Mononuclear cell (primary cell): ENCODE data around the gene PDE6G. TPM values are rescaled to one million over a fixed set of nuclear protein-coding genes. Genes with fewer than 3 reads are reported as not detected.
A peak's percentile ranks its signal among the peaks of the same experiment; 100 is the strongest.

ENCODE experiments used
- H3K27me3 ChIP-seq: 2 replicates; pipeline ENCODE4 v1.6.0; 2011; ENCODE audit warnings: low read length, control low read depth; ENCODE audit not compliant: insufficient read depth
- H3K4me1 ChIP-seq: 2 replicates; pipeline ENCODE4 v1.5.1; 2011; ENCODE audit warnings: mild to moderate bottlenecking, low read length, control low read depth; ENCODE audit not compliant: insufficient read depth
- H3K4me3 ChIP-seq: 2 replicates; pipeline ENCODE4 v1.5.1; 2011; ENCODE audit warnings: mild to moderate bottlenecking, low read length, moderate library complexity
- H3K9me3 ChIP-seq: 2 replicates; pipeline ENCODE4 v1.5.1; 2011; ENCODE audit warnings: low read depth, mild to moderate bottlenecking, control low read depth, low read length
- total RNA-seq: library from RNA; depleted of rRNA; stranded (reverse); fragments of >200 nt; gene quantifications from one replicate; pipeline ENCODE4 v1.2.3, GENCODE V29; 2012

PDE6G gene
- total RNA-seq, 1 donor, result 2.1 TPM

DNA sequence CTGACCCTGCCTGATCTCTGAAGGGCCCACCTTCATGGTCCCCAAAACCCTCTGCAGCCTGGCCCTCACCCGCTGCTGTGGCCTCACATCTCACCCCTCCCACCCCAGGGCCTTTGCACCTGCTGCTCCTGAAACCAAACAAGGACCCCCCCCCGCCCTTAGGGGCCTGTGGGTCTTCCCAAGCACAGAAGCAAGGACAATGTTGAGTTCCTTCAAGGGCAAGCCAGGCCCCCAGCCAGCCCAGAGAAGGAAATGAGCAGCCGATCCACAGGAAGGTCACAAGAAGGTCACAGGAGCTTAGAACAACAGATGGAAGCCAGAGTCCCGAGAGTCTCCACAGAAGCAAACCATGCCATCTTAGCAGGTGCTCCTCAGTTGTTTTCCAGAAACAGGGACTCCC is 493 bp upstream of the PDE6G start:
- Histone ChIP-seq H3K27me3 (no peaks in the 10 kb centered on the region), H3K4me1 (peaks cover 18% of the 10 kb centered on the region)

GRCh38 chr17:81655378-81656117 is 794 bp downstream of the PDE6G start:
- Histone ChIP-seq H3K9me3 (no peaks in the 10 kb centered on the region), H3K4me1 (peaks cover 18% of the 10 kb centered on the region), H3K27me3 (no peaks in the 10 kb centered on the region), H3K4me3 (no peak overlapping the region)

More for the DNA sequence above, 493 bp upstream of the PDE6G start:
- Histone ChIP-seq H3K9me3 (no peaks in the 10 kb centered on the region), H3K4me3 (no peak overlapping the region)

DNA sequence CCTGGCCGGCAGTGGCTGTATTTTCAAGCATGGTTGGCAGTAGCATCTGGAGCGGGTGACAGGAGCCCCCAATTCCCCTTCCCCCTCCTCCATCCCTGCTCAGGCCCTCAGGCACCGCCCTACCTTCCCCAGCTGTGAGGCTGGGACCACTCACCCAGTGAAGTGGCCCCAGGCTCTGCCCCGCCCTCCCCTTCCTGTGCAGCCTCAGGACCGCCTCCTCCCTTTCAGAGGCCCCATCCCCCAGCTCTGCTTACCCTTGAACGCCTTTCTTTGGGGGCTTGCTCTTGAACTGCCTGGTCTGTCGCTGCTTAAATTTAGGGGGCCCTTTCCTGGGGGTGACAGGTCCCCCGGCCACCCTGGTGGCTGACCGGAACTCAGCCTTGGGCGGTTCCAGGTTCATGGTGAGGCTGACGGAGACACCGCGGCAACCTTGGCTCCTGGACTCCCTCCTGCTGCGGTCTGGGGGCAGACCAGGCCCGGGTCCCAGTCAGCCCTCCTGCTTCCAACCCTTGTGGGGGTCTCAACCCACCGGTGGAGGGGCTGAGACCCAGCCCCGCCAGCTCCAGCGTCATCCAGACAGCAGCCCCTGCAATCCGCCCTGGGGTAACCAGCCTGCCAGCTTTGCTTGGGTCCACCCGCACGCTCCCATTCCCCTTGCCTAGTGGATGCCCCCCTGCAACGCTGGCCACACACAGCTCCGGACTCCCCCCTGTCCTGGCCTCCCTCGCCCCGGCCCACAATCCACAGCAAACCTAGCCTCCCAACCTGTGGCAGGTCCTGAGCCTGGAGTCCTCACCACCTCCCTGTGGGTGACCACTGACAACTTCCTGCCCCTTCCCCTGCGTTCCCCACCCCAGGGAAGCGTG is 3.2 kb downstream of the PDE6G start:
- Histone ChIP-seq H3K27me3 (peaks cover 5% of the 10 kb centered on the region), H3K4me1 (peaks cover 18% of the 10 kb centered on the region), H3K9me3 (no peaks in the 10 kb centered on the region), H3K4me3 (peak overlapping the region; percentile 30)

DNA sequence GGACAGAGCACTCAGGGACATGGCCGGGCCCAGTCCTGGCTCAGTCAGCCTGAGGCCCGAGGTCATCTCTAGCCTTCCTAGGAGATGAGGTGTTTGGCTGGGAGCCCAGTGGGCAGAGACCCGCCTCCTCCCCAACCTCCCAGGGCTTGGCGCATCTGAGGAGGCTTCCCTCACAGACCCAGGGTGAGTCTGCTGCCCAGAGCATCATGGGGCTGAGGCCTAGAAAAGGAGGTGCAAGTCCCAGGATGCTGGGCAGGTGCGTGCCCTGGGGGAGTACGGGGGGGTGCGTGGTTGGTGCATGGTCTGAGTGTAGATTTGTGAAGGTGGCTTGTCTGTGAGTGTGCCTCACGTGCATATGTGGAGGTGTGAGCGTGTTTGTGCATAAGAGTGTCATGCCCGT is 4.7 kb downstream of the PDE6G start:
- no peak overlapping the region for H3K4me3 ChIP-seq
- H3K4me1 ChIP-seq, result peaks cover 13% of the 10 kb centered on the region
- peaks cover 5% of the 10 kb centered on the region for H3K27me3 ChIP-seq
- H3K9me3 ChIP-seq, result no peaks in the 10 kb centered on the region

GRCh38 chr17:81650951-81651350 is 5.4 kb downstream of the PDE6G start:
- Histone ChIP-seq H3K4me3 (no peak overlapping the region), H3K4me1 (peaks cover 13% of the 10 kb centered on the region), H3K27me3 (peaks cover 5% of the 10 kb centered on the region), H3K9me3 (no peaks in the 10 kb centered on the region)

DNA sequence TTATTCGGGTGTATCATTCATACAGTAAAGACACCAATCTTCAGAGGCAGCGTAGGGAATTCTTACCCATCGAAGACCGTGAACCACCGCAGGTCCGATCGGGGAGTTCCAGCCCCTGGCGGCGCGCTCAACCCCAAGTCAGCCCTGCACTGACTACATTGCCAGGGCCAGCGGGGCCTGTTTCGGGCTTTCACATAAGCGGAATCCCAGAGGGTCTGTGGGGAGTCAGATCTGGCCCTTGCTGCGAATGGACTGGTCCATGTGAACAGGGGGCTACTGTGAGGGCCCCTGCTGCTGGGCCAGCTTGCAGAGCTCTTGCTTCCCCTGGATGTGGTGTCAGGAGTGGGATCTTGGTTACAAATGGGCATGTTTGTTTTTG is 7.6 kb downstream of the PDE6G start:
- Histone ChIP-seq H3K4me1 (peaks cover 9% of the 10 kb centered on the region), H3K9me3 (no peaks in the 10 kb centered on the region), H3K27me3 (peaks cover 5% of the 10 kb centered on the region), H3K4me3 (no peak overlapping the region)

DNA sequence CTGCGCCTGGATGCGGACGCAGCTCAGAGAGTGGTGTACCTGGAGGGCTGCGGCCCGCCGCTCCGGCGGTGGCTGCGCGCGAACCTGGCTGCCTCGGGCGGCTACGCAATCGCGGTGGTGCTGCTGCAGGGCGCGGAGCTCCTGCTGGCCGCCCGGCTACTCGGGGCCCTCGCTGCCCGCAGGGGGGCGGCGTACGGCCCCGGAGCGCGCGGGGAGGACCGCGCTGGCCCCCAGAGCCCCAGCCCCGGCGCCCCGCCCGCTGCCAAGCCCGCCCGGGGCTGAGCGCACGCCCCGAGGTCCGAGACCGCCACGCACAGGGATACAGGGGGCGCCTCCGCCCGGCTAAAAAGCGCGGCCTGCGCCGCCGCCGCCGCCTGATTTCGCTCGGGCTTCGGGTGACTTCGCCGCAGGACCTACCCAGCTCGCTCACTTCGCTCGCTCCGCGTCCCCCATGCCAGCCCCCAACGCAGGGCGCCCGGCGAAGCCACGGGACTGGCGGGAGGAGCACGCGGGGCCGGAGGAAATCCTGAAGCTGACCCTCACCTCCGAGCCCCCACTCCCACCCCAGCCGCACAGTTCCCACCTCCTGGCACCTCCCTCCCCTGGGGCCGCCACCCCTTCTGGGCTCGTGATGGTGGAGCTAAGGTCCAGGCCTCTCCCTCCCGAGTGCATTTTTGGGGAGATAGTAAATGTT is 8.2 kb downstream of the PDE6G start:
- Histone ChIP-seq H3K9me3 (no peaks in the 10 kb centered on the region), H3K27me3 (peaks cover 5% of the 10 kb centered on the region), H3K4me1 (peaks cover 4% of the 10 kb centered on the region), H3K4me3 (no peak overlapping the region)

GRCh38 chr17:81647640-81648012 is 8.7 kb downstream of the PDE6G start:
- peaks cover 5% of the 10 kb centered on the region for H3K27me3 ChIP-seq
- no peaks in the 10 kb centered on the region for H3K4me1 ChIP-seq
- no peaks in the 10 kb centered on the region for H3K9me3 ChIP-seq
- no peak overlapping the region for H3K4me3 ChIP-seq

DNA sequence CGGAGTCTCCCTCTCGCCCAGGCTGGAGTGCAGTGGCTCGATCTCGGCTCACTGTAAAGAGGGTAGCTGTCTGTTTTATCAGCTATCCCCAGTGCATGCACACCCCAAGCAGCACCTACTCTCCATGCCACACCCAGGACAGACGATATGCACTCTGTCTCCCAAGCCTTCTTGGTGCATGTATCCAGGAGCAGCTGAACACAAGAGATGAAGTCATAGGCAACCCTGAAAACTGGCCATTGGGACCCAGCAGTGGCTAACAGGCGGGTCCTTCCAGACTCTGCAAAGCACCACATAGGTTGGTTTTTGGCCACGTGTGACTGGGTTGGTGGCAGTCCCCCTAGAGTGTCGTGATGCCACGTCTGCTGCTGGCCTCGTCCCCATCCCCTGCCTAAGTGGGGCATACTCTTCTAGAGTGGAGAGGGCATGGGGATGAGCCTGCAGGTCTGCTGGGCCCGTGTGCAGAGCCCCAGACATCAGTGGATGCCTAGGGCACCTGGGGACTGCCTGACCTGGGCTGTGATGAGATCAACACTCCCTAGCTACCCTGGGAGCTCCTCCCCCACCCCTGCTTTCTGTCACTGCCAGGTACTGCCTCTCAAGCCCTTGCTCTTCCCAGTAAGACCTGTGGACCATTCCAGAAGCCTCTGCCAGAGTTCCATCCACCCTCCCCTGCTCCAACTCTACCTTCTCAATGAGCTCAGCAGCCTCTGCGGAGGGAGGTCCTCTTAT is 9.3 kb downstream of the PDE6G start:
- Histone ChIP-seq H3K4me3 (no peak overlapping the region), H3K4me1 (no peaks in the 10 kb centered on the region), H3K9me3 (no peaks in the 10 kb centered on the region), H3K27me3 (peaks cover 5% of the 10 kb centered on the region)

- Histone ChIP-seq H3K4me3 (no peak overlapping the region), H3K27me3 (peaks cover 5% of the 10 kb centered on the region), H3K4me1 (no peaks in the 10 kb centered on the region), H3K9me3 (no peaks in the 10 kb centered on the region)
These were observed 11.1 kb downstream of the PDE6G start for GRCh38 chr17:81644976-81645952.

DNA sequence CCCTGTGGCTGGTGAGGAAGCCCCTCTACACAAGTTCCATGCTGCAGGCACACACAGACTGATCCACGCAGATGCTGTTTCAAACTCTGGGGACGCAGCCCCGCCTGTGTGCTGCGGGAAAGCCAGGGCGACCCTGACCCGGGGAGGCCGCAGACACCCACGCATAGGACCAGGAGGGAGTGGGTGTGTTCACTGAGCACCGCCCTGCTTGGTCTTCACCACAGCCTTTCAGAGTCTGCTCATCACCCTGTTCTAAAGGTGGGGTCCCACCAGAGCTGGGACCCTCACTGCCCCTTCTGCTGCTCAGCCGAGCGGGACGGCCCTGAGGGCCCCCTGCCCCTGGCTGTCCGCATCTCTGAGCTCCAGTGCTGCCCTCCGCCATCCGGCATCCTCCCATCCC is 11.8 kb downstream of the PDE6G start:
- Histone ChIP-seq H3K4me1 (no peaks in the 10 kb centered on the region), H3K9me3 (no peaks in the 10 kb centered on the region), H3K4me3 (no peak overlapping the region), H3K27me3 (peaks cover 5% of the 10 kb centered on the region)

- Histone ChIP-seq H3K4me3 (no peak overlapping the region), H3K4me1 (peaks cover 5% of the 10 kb centered on the region), H3K9me3 (no peaks in the 10 kb centered on the region), H3K27me3 (no peaks in the 10 kb centered on the region)
These were observed 14.4 kb downstream of the PDE6G start for GRCh38 chr17:81641825-81642489.

GRCh38 chr17:81640011-81640410 is 16.3 kb downstream of the PDE6G start:
- H3K9me3 ChIP-seq, result no peaks in the 10 kb centered on the region
- H3K4me1 ChIP-seq, result peaks cover 20% of the 10 kb centered on the region
- H3K4me3 ChIP-seq, result no peak overlapping the region
- no peaks in the 10 kb centered on the region for H3K27me3 ChIP-seq
